Testis (tissue), 2 donors: ENCODE results near the gene ERBB4.

Source experiments
- POLR2A ChIP-seq: fragments of 450-650 bp; IDR thresholded peaks from one replicate; pipeline ENCODE4 v1.6.1; 2017; ENCODE audit warnings: antibody characterized with exemption, mild to moderate bottlenecking, moderate library complexity
- TF ChIP-seq, protein P1 (sequence below), 3 experiments: fragments of 450-650 bp in 2 of 3; fragments of 200-600 bp in 1 of 3; sonication (generic) in 1 of 3; IDR thresholded peaks; one replicate each; pipeline ENCODE4 v1.5.1; 2016 to 2019; ENCODE audit warnings: antibody characterized with exemption in 3 of 3, mild to moderate bottlenecking in 2 of 3, moderate library complexity in 1 of 3

DNA sequence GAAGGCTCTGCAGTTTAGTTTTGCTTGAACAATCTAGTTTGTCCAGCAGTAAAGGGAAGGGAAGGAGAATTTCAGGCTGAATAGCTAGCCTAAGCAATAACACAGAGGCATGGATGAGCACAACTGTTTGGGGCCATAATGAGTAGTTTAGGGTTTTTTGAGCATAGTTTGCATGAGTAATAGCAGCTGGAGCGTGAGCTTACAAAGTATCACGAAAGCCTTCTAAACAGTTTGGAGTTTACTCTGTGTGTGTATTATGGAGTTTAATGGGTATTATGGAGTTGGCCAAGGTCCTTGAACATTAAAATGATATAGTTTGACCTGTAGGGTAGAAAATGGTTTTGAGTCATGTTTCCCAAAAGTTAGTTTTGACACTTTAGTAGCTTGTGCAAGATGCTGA lies 782.3 kb downstream of the ERBB4 start:
- TF ChIP-seq POLR2A, result no peak
- TF ChIP-seq, protein P1, sequence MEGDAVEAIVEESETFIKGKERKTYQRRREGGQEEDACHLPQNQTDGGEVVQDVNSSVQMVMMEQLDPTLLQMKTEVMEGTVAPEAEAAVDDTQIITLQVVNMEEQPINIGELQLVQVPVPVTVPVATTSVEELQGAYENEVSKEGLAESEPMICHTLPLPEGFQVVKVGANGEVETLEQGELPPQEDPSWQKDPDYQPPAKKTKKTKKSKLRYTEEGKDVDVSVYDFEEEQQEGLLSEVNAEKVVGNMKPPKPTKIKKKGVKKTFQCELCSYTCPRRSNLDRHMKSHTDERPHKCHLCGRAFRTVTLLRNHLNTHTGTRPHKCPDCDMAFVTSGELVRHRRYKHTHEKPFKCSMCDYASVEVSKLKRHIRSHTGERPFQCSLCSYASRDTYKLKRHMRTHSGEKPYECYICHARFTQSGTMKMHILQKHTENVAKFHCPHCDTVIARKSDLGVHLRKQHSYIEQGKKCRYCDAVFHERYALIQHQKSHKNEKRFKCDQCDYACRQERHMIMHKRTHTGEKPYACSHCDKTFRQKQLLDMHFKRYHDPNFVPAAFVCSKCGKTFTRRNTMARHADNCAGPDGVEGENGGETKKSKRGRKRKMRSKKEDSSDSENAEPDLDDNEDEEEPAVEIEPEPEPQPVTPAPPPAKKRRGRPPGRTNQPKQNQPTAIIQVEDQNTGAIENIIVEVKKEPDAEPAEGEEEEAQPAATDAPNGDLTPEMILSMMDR (IDR thresholded peaks at IDR 0.05), result no peak
